NCI-H1436 treated with DMSO at 0.1 percent for 48 hours (cell line): Measurements from ENCODE around the gene CALY.

ENCODE experiments used
- DNase-seq: peaks from one replicate; lab custom pipeline; 2025; lab: John Stamatoyannopoulos, UW

The CALY gene

GRCh38 chr10:133351408-133352318 is 15.0 kb upstream of the CALY start:
- no peak for DNase-seq

- DNase-seq, result no peak
Observed at GRCh38 chr10:133350950-133351329, 14.2 kb upstream of the CALY start.

- no peak for DNase-seq
Observed at GRCh38 chr10:133350283-133350949, 13.7 kb upstream of the CALY start.

- no peak for DNase-seq
Observed at GRCh38 chr10:133349577-133350011, 12.9 kb upstream of the CALY start.

DNA sequence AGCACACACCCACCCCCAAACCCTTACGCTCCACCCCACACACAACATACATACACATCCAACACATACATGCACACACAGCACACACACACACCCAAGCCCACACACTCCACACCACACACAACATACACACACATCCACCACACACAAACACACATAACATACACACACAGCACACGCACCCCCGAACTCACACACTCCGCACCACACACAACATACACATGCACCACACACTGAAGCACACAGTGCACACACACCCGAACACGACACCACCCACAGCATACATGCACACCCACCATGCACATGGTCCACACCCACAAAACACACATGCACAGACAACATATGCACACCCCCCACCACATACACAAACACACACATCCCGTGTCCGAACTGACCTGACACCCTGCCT is 12.5 kb upstream of the CALY start:
- DNase-seq, result no peak

- DNase-seq, result no peak
Observed at GRCh38 chr10:133347710-133348517, 11.2 kb upstream of the CALY start.

DNA sequence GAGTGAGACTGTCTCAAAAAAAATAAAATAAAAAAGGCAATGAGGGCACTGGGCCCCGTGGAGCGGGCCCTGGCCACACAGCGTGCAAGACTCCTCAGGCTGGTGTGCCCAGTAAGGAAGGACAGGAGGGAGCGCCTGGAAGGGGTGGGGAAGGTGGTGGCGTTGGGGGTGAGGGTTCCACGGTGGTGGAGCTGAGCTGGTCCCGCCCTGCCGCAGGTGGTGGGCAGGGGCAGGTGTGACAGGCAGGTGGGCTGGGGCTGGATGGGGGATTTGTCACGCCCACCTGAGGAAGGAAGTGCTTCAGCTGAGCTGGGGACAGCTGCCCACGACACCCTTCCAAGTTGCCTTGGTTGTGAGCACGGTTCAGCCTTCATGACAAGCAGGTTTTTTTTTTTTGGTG is 9.7 kb upstream of the CALY start:
- no peak for DNase-seq

DNA sequence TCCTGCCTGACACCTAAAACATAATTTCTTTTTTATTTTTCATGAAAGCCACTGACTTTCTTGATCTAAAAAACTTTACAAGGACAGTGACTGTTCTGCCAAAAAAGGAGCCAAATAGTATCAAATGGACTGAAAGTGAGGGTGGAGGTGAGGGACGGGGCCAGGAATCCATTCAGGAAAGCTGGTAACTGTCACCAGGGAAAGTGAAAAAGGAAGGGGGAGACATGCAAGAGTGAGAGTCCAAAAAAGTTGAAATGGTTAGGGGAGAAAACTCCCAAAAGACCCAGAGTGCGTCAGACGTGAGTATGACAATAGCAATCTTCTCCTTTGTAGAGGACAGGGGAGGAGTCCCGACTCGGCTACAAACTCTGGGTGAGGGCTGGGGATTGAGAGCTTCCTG is 7.5 kb upstream of the CALY start:
- no peak for DNase-seq

DNA sequence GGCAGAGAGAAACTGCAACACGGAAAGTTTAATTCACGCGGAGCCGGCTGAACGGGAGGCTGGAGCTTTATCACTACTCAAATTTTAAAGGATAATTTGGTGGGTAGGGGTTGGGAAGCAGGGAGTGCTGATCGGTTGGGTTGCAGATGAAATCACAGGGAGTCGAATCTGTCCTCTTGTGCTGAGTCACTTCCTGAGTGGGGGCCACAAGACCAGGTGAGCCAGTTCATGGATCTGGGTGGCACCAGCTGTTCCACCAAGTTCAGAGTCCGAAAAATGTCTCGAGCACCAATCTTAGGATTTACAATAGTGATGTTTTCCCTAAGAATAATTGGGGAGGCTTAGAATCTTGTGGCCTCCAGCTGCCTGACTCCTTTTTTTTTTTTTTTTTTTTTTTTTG is 6.9 kb upstream of the CALY start:
- no peak for DNase-seq

- DNase-seq, result no peak
Observed at GRCh38 chr10:133342942-133343341, 6.2 kb upstream of the CALY start.

DNA sequence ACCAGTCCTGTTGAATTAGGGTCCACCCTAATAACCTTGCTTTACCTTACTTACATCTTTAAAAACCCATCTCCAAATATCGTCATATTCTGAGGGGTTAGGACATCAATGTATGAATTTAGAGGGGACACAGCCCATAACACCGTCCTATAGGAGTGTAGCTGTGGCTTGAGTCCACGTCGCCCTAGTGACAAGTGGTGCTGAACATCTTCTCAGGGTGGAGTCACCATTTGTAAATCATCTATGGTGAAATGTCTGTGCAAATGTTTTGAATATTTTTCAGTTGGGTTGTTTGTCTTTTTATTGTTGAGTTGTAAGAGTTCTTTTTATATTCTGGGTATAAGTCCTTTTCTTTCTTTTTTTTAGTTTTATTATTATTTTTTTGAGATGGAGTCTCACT is 5.3 kb upstream of the CALY start:
- DNase-seq, result no peak

GRCh38 chr10:133339708-133340380 is 3.1 kb upstream of the CALY start:
- no peak for DNase-seq

DNA sequence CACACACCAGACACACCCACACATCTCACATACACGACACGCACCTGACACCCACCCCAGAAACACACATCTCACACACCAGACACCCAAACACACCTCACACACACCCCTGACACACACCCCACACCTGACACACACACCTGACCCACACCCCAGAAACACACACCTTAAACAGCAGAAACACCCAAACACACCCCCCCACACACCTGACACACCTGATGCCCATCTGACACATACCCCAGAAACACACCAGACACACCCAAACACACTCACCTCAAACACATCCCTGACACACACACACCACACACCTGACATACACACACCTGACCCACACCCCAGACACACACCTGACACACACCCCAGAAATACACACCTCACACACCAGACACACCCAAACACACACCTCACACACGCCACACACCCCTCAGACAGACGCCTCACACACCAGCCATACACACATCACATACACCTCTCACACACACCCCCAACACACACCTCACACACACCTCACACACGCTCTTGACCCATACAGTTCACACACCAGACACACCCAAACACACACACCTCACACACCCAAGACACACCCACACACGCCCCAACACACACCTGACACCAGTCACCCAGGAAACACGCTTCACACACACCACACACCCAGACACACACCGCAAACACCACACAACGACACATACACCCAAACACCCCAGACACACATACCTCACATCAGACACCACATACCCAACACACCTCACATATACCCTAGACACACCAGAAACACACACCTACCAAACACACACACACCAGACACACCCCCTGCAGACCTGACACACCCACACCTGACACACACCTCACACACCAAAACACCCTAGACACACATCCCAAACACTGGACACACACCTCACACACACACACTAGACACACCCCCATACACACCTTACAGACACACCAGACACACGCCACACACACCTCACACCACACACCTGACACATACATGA is 1.7 kb upstream of the CALY start:
- no peak for DNase-seq

- DNase-seq, result no peak
Observed at GRCh38 chr10:133337370-133337725, 652 bp upstream of the CALY start.

DNA sequence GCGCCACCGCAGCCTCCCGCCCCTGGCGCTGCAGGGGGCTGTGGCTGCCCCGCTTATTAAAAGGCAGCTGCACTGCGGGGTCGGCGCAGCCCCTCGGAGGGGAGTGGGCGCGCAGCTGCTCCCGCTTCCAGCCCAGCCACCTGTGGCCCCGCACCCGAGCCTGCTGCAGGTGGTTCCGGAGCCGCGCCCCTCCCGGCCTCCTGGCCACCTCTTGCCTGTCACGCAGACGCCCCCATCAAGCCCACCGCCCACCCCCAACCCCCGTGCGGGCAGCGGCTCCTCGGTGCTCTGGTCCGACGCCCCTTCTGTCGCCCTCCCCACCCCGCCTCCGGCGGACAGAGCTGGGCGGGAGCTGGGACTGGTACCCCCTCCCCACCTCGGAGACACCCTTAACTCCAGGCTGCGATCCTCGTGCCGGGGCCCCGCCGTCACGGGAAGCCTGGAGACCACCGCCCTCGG is 549 bp downstream of the CALY start:
- no peak for DNase-seq

GRCh38 chr10:133335246-133336117 is 1.2 kb downstream of the CALY start:
- no peak for DNase-seq

DNA sequence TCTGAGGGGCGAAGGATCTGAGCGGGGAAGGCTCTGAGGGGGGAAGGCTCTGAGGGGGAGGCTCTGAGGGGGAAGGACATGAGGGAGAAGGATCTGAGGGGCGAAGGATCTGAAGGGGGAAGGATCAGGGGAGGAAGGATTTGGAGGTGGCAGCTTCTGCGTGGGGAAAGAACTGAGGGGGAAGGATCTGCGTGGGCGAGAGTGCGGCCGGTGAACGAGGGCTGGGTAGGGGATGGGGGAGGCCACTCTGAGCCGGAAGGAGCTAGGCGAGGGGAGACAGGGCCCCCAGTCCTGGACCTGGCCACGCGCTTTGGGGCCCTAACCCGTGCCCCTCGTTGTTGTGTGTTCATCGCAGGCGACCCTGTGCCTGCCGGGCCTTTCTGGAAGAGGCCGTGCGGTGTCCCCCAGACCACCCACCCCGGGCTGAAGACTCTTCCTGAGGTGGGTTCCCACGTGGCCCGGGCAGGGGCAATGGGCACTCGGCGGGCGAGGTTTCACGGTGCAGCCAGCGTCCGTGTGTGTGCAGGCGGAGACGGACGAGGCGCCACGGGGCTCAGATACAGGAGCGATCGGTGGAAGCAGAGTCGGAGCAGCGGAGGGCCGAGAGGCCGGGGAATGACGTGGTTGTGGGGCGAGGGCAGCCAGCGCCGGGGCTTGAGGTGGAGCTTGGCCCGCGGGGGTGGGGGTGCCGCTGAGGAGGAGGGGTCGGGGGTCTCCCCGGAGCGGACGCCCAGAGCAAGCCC is 2.0 kb downstream of the CALY start:
- DNase-seq, result no peak

DNA sequence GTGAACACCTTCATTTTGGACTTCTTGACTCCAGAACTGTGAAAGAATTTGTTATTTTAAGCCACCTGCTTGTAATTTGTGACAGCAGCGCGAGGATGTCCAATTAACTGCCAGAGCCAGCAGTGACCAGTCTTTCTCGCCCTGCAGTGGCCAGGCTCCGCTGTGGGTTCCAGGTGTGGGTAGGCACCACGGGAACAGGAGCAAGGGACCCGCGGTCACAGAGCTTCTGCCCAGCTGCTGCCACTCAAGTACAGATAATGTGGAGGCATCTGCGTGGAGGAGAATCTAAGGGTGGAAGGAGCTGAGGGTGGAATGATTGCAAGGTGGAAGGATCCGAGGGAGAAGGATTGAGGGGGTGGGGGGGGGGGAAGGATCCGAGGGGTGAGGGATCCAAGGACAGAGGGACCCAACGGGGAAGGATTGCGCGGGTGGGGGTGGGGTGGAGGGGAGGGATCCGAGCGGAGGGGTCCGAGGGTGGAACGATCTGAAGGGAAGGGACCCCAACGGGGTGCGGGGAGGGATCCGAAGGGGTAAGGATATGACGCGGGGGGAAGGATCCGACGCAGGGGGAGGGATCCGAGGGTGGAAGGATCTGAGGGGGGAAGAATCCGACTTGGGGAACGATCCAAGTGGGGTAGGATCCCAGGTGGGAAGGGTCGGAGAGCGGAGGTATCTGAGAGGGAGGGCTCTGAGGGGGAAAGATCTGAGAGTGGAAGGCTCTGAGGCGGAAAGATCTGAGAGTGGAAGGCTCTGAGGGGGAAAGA is 3.6 kb downstream of the CALY start:
- DNase-seq, result no peak
